Measurements from ENCODE around the gene RTEL1.
"Not testable (repeated sequence)": the region's sequence is repeated elsewhere in the genome, so short reads cannot be mapped to it uniquely, and the experiment has no call there.

The RTEL1 gene

GRCh38 chr20:63665708-63666107, 7.6 kb downstream of the RTEL1 start:
- DNase-seq (ENCODE audit: low spot score) = no peak

DNA sequence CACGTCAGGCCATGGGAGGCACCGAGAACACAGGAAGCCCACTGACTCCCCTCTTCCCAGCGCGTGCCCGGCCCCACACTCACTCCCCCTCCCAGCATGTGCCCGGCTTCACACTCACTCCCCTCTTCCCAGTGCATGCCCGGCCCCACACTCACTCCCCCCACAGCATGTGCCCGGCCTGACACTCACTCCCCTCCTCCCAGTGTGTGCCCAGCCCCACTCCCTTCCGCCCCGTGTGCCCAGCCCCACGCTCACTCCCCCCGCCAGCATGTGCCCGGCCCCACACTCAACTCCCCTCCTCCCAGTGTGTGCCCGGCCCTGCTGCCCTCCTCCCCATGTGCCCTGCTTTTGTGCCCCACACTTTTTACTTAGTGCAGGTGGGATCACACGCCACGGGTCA, 9.7 kb downstream of the RTEL1 start:
- no peak for DNase-seq (ENCODE audit: low spot score)

DNA sequence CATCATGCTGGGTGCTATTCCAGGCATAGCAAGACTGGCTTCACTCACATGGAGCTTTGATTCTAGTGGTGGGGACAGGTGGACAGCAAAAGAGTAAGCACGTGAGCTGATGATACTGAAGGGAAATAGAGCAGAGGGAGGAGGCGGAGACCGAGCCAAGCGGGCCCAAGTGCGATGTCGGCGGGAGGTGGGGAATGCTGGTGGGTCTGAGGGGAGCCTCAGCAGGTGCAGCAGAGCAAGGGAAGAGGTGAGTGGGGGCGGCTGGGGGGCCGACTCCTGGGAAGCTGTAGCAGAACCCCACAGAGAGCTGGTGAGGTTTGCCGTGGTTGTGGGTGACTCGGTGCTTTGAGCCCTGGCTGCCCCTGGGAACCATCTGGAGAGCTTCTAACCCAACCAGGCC, 10.2 kb downstream of the RTEL1 start:
- DNase-seq (ENCODE audit: low spot score) = no peak

DNA sequence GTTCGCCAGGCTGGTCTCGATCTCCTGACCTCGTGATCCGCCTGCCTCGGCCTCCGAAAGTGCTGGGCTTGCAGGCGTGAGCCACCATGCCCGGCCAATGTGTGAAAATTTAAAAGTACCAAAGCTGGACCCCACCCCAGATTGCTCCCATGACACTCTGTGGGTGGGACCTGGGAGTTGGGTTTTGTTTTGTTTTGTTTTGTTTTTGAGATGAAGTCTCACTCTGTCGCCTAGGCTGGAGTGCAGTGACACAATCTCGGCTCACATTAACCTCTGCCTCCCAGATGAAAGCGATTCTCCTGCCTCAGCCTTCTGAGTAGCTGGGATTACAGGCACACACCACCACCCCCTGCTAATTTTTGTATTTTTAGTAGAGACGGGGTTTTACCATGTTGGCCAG, 13.6 kb downstream of the RTEL1 start:
- not testable (repeated sequence) for DNase-seq (ENCODE audit: low spot score)

- no peak for DNase-seq (ENCODE audit: low spot score)
These were observed 14.6 kb downstream of the RTEL1 start for GRCh38 chr20:63672666-63673065.

DNA sequence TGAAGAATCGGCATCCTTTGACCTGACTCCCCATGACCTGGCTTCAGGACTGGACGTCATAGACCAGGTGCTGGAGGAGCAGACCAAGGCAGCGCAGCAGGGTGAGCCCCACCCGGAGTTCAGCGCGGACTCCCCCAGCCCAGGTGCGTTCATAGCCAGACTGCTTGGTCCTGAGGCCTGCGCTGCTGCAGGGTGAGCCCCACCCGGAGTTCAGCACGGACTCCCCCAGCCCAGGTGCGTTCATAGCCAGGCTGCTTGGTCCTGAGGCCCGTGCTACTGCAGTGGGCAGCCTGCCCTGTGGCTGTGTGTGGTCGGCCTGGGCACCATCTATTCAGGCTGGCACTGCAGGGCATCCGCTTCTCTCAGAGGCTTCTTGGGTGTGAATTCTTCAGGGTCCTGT, 15.8 kb downstream of the RTEL1 start:
- no peak for DNase-seq (ENCODE audit: low spot score)

DNA sequence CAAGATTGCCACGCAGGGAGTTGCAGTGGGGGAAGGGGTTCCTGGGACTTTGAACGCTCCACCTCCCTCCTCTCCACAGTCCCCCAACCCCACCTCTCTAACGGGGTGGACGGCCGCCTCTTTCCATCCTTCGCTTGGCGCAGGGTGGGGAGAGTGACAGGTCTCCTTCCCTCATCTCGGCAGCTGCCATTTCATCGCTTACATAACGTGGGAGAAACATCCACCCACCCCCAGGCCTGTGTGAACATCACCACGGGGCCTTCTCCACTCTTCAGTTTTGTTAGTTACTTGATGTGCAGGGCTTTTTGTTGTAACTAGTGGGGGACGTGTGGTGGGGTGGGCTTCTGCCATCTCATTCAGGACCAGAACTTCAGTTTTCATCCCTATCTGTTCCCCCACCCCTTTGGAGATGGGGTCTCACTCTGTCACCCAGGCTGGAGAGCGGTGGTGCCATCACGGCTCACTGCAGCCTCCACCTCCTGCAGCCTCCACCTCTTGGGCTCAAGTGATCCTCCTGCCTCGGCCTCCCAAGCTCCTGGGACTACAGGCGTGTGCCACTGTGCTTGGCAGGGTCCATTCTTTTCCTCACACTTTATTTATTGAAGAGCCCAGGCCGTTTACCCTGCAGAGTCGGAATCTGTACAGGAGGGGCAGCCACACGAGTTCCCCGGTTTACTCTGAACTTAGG, 17.7 kb downstream of the RTEL1 start:
- no peak for DNase-seq (ENCODE audit: low spot score)

GRCh38 chr20:63678071-63678470, 20.0 kb downstream of the RTEL1 start:
- no peak for DNase-seq (ENCODE audit: low spot score)

DNA sequence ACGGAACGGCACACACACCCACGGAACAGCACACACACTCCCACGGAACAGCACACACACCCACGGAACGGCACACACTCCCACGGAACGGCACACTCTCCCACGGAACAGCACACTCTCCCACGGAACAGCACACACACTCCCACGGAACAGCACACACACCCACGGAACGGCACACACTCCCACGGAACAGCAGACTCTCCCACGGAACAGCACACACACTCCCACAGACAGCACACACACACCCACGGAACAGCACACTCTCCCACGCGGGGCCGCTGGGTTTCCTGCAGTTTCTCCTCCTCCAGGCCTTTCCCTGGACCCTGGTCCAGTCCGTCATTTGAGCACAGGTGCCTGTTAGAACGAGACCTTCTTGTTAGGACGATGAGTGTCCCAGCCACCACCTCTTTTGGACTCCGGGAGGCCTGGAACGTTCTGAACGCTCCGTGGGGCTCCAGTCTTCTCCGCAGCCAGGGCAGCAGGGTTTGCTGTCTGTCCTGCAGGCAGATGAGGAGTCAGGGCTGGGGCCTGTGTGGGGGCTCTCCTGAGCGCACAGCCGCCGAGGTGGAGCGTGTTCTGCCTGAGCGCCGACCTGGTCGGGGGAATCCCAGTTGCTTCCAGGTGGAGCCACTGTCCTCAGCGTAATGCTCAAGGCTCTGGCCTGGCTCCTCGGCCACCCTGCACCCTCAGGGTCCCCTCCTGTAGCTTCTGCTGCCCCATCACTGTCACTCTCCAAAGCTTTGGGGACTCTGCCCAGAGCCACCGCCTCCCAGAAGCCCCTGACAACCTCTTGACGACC, 20.8 kb downstream of the RTEL1 start:
- no peak for DNase-seq (ENCODE audit: low spot score)

- no peak for DNase-seq (ENCODE audit: low spot score)
These were observed 21.7 kb downstream of the RTEL1 start for GRCh38 chr20:63679799-63680305.

DNA sequence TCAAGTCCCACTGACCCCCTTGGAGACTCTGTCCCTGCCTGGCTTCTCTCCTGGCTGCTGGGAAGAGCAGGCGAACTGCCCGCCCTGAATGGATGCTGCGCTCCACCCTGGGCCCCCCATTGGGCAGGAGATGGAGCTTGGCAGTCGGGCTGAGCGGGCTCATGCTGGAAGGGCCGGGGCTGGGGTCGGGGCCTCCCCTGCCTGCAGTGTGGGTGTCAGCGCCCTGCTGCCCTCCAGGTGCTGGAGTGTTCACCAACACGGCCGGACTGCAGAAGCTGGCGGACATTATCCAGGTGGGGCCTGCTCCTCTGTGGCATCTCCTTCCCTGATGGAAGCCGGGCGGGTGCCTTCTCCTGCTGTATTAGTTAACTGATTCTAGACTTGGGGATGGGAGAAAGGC, 22.3 kb downstream of the RTEL1 start:
- DNase-seq (ENCODE audit: low spot score) = no peak

DNA sequence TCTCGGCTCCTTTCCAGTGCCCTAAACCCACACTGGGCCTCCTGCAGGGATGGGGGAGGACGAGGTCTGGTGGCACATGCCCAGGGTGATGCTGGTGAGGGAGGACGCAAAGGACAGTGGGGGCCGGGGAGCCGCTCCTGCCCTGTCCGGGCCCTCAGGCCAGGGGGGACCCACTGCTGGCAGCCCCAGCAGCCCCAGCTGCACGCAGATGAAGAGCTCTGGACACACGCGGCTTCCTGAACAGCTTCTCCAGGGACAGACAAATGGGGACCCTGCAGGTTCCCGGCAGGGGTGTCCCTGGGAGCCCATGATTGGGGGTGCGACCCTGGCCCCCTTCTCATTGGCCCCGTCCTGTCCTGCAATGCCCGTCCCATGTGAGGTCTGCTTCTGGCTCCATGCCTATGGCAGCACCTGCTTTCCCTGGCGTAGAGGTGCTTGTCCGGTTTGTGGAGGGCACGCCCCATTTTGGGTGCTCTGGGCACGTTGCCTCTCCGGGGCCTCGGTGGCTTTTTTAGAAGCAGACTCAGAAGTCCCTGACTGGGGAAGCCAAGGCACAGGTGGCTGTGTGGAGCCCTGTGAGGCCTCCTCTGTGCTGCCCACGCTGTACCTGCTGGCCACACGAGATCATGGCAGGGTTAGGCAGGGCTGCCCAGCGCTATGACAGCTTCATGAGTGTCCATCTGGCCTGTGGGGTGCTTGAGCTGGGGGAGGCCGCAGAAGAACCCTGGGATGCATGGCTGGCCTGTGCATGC, 22.9 kb downstream of the RTEL1 start:
- DNase-seq (ENCODE audit: low spot score) = no peak

DNA sequence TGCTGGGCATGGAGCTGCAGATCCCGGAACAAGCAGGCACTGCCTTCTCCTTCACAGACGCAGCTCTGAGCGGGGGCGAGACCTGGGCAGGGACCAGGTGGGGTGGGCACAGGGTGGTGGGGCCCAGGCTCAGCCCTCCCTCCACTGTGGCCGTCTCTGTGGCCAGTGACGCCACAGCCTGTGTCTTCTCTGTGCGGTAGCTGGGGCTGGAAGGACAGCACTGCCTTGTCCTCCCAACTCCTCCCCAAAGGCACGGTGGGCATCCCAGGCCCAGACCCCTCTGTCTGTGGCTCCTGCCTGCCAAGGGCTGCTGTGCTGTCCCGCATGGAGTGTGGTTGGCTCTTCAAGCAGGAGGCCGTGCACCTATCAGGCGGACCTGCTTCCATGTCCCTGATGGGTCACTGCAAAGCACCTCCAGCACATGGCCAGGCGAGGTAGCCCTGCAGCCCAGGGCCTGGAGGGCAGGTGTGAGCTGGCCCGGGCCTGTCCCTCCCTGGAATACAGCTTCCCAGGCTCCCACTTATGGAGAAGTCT, 23.6 kb downstream of the RTEL1 start:
- DNase-seq (ENCODE audit: low spot score) = no peak

DNA sequence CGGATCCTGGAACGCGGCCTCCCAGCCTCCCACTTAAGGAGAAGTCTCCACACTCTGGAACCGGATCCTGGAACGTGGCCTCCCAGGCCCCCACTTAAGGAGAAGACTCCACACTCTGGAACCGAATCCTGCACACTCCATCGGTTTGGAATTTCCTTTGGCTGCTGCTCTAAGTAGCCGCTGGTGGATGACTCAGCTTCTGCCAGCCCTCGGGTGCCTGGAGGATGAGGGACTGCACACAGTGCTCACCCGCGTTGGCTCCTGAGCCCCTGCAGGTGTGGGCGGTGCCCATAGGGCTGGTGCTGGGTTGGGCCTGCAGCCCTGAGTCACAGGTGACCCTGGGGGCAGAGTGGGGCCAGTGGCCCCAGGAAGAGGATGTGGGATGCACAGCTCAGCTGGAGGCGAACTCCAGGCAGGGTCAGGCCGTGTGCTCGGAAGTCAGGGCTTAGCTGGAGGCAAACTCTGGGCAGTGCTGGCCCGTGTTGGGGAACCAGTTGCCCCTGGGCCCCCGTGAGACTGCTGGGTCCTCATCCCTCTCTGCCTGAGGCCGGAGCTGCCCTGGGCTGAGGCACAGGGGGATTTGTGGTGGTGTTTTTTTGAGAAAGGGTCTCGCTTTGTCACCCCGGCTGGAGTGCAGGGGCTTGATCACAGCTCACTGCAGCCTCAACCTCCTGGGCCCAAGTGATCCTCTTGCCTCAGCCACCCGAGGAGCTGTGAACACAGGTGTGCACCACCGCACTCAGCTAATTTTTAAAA, 24.4 kb downstream of the RTEL1 start:
- no peak for DNase-seq (ENCODE audit: low spot score)

DNA sequence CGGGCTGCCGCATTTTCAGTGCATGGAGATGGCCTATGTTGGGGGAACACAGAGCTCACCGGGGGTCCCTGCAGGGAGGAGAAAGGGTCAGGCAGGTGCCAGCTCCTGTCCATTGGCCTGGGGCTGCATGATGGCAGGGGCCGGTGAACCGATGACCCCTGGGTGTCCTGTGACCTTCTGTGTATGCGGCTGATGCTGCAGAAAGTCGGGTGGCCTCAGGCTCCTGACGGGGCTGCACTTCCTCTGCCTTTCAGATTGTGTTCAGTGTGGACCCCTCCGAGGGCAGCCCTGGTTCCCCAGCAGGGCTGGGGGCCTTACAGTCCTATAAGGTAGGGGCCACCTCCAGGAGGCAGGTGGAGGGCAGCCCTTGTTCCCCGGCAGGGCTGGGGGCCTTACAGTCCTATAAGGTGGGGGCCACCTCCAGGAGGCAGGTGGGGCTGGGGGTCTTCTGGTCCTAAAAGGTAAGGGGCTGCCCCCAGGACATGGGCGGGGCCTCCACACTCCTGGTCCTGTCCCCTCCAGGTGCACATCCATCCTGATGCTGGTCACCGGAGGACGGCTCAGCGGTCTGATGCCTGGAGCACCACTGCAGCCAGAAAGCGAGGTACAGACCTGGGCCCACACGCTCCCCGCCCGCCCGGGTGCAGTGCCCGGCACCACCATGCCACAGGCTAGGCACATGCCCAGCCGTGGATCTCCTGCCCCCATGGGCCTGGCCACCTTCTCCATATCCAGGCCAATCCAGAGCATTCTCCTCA, 27.3 kb downstream of the RTEL1 start:
- DNase-seq (ENCODE audit: low spot score) = no peak

DNA sequence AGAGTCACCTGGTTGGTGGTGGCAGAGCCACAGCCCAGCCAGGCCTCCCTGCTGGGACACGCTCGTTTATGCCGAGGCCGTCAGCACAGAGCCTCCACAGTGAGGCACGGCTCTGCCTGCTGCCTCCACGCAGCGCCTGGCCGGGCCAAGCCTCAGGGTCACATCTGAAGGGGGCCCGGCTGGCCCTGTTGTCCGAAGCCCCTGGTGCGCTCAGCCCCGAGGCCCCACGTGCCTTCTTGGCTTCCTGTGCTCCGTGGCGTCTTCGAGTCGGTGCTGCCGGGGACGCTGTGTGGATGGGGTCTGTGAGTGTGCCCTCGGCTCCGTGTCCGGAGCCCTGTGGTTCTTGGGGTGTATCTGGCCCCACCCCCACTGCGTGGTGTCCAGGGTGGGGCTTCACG, 28.0 kb downstream of the RTEL1 start:
- DNase-seq (ENCODE audit: low spot score) = no peak

GRCh38 chr20:63686492-63687321, 28.6 kb downstream of the RTEL1 start:
- no peak for DNase-seq (ENCODE audit: low spot score)

DNA sequence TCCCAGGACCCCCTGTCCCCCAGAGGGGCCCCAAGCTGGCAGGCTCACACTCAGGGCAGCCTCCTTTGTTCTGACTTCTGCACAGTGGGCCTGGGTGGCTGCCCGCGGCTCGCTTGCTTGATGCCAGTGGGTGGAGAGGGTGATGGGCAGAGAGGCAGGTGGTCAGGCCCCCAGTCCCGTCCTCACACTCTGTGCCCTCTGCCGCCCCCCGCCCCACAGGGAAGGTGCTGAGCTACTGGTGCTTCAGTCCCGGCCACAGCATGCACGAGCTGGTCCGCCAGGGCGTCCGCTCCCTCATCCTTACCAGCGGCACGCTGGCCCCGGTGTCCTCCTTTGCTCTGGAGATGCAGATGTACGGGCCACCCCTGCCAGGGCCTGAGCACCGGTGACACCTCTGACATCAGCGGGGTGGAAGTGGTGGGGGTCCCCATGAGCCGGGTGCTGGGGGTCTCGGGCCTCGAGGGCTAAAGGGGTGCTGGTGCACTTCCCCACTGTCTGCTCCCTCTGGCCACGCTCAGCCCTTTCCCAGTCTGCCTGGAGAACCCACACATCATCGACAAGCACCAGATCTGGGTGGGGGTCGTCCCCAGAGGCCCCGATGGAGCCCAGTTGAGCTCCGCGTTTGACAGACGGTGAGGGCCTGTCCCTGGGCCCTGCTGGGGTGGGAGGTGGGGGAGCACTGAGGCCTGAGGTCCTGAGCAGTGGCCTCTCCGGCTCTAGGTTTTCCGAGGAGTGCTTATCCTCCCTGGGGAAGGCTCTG, 29.5 kb downstream of the RTEL1 start:
- no peak for DNase-seq (ENCODE audit: low spot score)
